Spleen (tissue), 11 donors: Measurements from ENCODE around the gene CST9L. TPM values are rescaled to one million over a fixed set of nuclear protein-coding genes. Genes with fewer than 3 reads are reported as not detected.

Experiments
- DNase-seq: peaks from one replicate; pipeline ENCODE4 v3.0.0-alpha.2; 2020
- H3K27ac ChIP-seq, 8 donors: fragments of 200-600 bp; sonication (generic) in 7 of 8; 1 replicate in 4 of 8; 2 replicates in 4 of 8; pipeline versions ENCODE4 v1.5.0 to v1.8.0; 2016 to 2021; ENCODE audit warnings: inconsistent platforms in 4 of 8, mild to moderate bottlenecking in 4 of 8, moderate library complexity in 1 of 8
- H3K27me3 ChIP-seq, 7 donors: fragments of 200-600 bp; sonication (generic) in 6 of 7; replicated peaks in 1 of 7; 1 replicate in 4 of 7; 2 replicates in 3 of 7; pipeline versions ENCODE4 v1.5.0 to v1.8.0; 2016 to 2021; ENCODE audit warnings: inconsistent platforms in 3 of 7, mild to moderate bottlenecking in 1 of 7
- H3K36me3 ChIP-seq, 6 donors: fragments of 200-600 bp; sonication (generic) in 5 of 6; 1 replicate in 4 of 6; 2 replicates in 2 of 6; pipeline versions ENCODE4 v1.5.0 to v1.8.0; 2016 to 2021; ENCODE audit warnings: inconsistent platforms in 2 of 6
- H3K4me1 ChIP-seq, 6 donors: fragments of 200-600 bp; sonication (generic) in 5 of 6; 1 replicate in 3 of 6; 2 replicates in 3 of 6; pipeline versions ENCODE4 v1.5.0 to v1.8.0; 2016 to 2021; ENCODE audit warnings: inconsistent platforms in 3 of 6
- H3K4me3 ChIP-seq, 8 donors: fragments of 200-600 bp; sonication (generic) in 7 of 8; 1 replicate in 4 of 8; 2 replicates in 4 of 8; pipeline versions ENCODE4 v1.5.0 to v1.8.0; 2016 to 2021; ENCODE audit warnings: inconsistent platforms in 4 of 8, mild to moderate bottlenecking in 4 of 8, moderate library complexity in 2 of 8
- H3K9me3 ChIP-seq, 8 donors: fragments of 200-600 bp; sonication (generic) in 7 of 8; 1 replicate in 4 of 8; 2 replicates in 4 of 8; pipeline versions ENCODE4 v1.5.0 to v1.8.0; 2016 to 2021; ENCODE audit warnings: inconsistent platforms in 4 of 8
- CTCF ChIP-seq, 11 experiments: fragments of 200-600 bp in 7 of 11; fragments of 450-650 bp in 4 of 11; sonication (generic) in 4 of 11; IDR thresholded peaks in 8 of 11; conservative IDR thresholded peaks in 3 of 11; 1 replicate in 7 of 11; 2 replicates in 4 of 11; pipeline versions ENCODE4 v1.4.0 to v1.8.0; 2016 to 2021; ENCODE audit warnings: antibody characterized with exemption in 11 of 11, inconsistent platforms in 4 of 11, mild to moderate bottlenecking in 1 of 11
- POLR2A ChIP-seq, 3 donors: fragments of 450-650 bp; IDR thresholded peaks; one replicate each; pipeline ENCODE4 v1.5.1; 2017; ENCODE audit warnings: antibody characterized with exemption in 3 of 3, mild to moderate bottlenecking in 1 of 3
- POLR2AphosphoS5 ChIP-seq, 3 donors: sonication (generic); formaldehyde crosslinking; IDR thresholded peaks; one replicate each; pipeline ENCODE4 v1.5.1; 2017; ENCODE audit warnings: antibody characterized with exemption in 3 of 3
- whole genome bisulfite sequencing, 5 donors: extraction: QIAGEN DNeasy Blood & Tissue Kit in 3 of 5; methylation state at CpG; one replicate each; pipeline versions ENCODE4 v1.1.5 to v1.1.7; 2013 to 2018; 5-methylcytosine and 5-hydroxymethylcytosine counted together
- intact Hi-C: fragments of 100-400 bp; cut with DNase I; formaldehyde crosslinking; loops from one replicate; pipeline ENCODE4 v1.15.0; 2023; ENCODE audit warnings: low total_unique reads
- polyA plus RNA-seq, 3 donors: library from polyadenylated mRNA; stranded (reverse); fragments of 200-250 nt; gene quantifications; one replicate each; pipeline ENCODE4 v1.2.1, GENCODE V29; 2013
- total RNA-seq, 7 donors: library from RNA; depleted of rRNA in 3 of 7; stranded (reverse); fragments of >200 nt in 3 of 7; fragmentation: NEBNext Ultra II Directional in 4 of 7; extraction: Animal tissue kit (Norgen Biotek cat#: 25700) in 4 of 7; gene quantifications; one replicate each; pipeline versions ENCODE4 v1.1.0 to v1.2.1, GENCODE V29; 2016 to 2021
- donor health status: healthy with polysubstance abuse.
- donor health status: DM: no; HTN: no; CAD: no; lungs with moderate emphysema.
- donor health status: DM: no; HTN: no; CAD: no.
- donor health status: Bipolar disorder and iron deficiency.
- donor health status: healthy.
- donor health status: DM: no; HTN: no; CAD: no.
- donor health status: DM: yes; HTN: yes; CAD: no.

Gene CST9L
- total and polyA plus RNA-seq, 10 donors: not detected

GRCh38 chr20:23542801-23543200 is 25.5 kb downstream of the CST9L start:
- Histone ChIP-seq H3K4me3 (no peak overlapping the region), H3K9me3 (no peaks in the 10 kb centered on the region), H3K36me3 (no peaks in the 10 kb centered on the region), H3K4me1 (peaks cover 0 to 8% (median 0%) of the 10 kb centered on the region in 6 donors), H3K27ac (no peak overlapping the region), H3K27me3 (peaks cover 0 to 3% (median 0%) of the 10 kb centered on the region in 7 donors)
- intact Hi-C loops: no loop called here
- 51 to 58% (median 52%) methylated on average over 5 of the region's 5 CpGs for WGBS, 5 donors
- DNase-seq: no peak
- TF ChIP-seq POLR2A (IDR thresholded peaks at IDR 0.05) (no peak), CTCF (IDR thresholded peaks at IDR 0.05 in 8 of 11, conservative IDR thresholded peaks at IDR 0.05 in 3 of 11) (no peak), POLR2AphosphoS5 (IDR thresholded peaks at IDR 0.05) (no peak)

GRCh38 chr20:23541776-23542175 is 26.5 kb downstream of the CST9L start:
- Histone ChIP-seq H3K36me3 (no peaks in the 10 kb centered on the region), H3K27ac (no peak overlapping the region), H3K27me3 (no peaks in the 10 kb centered on the region), H3K4me1 (peaks cover 0 to 8% (median 0%) of the 10 kb centered on the region in 6 donors), H3K4me3 (no peak overlapping the region), H3K9me3 (no peaks in the 10 kb centered on the region)
- DNase-seq: no peak
- TF ChIP-seq CTCF (IDR thresholded peaks at IDR 0.05 in 8 of 11, conservative IDR thresholded peaks at IDR 0.05 in 3 of 11): no peak
- TF ChIP-seq POLR2AphosphoS5 (IDR thresholded peaks at IDR 0.05): no peak
- TF ChIP-seq POLR2A (IDR thresholded peaks at IDR 0.05): no peak
- 80 to 92% (median 90%) methylated on average over 2 of the region's 2 CpGs for WGBS, 5 donors
- intact Hi-C loops: no loop called here

- intact Hi-C loops: no loop called here
Measured at GRCh38 chr20:23541330-23541729, 27.0 kb downstream of the CST9L start.

GRCh38 chr20:23540624-23541023 is 27.7 kb downstream of the CST9L start:
- H3K27me3 ChIP-seq: no peaks in the 10 kb centered on the region

More at GRCh38 chr20:23541330-23541729, 27.0 kb downstream of the CST9L start:
- no peak for DNase-seq
- Histone ChIP-seq H3K27ac (no peak overlapping the region), H3K9me3 (no peaks in the 10 kb centered on the region), H3K27me3 (no peaks in the 10 kb centered on the region), H3K4me1 (peaks cover 0 to 8% (median 0%) of the 10 kb centered on the region in 6 donors), H3K36me3 (no peaks in the 10 kb centered on the region), H3K4me3 (no peak overlapping the region)
- no peak for TF ChIP-seq POLR2AphosphoS5 (IDR thresholded peaks at IDR 0.05)
- no peak for TF ChIP-seq POLR2A (IDR thresholded peaks at IDR 0.05)
- no peak for TF ChIP-seq CTCF (IDR thresholded peaks at IDR 0.05 in 8 of 11, conservative IDR thresholded peaks at IDR 0.05 in 3 of 11)
- 23 to 45% (median 32%) methylated on average over 1 of the region's 1 CpG for WGBS, 5 donors

More at GRCh38 chr20:23540624-23541023, 27.7 kb downstream of the CST9L start:
- TF ChIP-seq POLR2AphosphoS5 (IDR thresholded peaks at IDR 0.05): no peak
- TF ChIP-seq POLR2A (IDR thresholded peaks at IDR 0.05): no peak
- no peak for TF ChIP-seq CTCF (IDR thresholded peaks at IDR 0.05 in 8 of 11, conservative IDR thresholded peaks at IDR 0.05 in 3 of 11)
- no peak for DNase-seq
- 76 to 79% (median 77%) methylated on average over 4 of the region's 4 CpGs for WGBS, 5 donors
- Histone ChIP-seq H3K4me3 (no peak overlapping the region), H3K4me1 (peaks cover 0 to 8% (median 0%) of the 10 kb centered on the region in 6 donors), H3K27ac (no peak overlapping the region), H3K9me3 (no peaks in the 10 kb centered on the region), H3K36me3 (no peaks in the 10 kb centered on the region)
- intact Hi-C loops: no loop called here
